ENCODE results near the gene TPX2. TPM values are rescaled to one million over a fixed set of nuclear protein-coding genes. Genes with fewer than 3 reads are reported as not detected.

The TPX2 gene
- total RNA-seq, 2 experiments from 2014 or later = 0.85 to 0.89 TPM

- H3K27me3 ChIP-seq (ENCODE audit: control insufficient read depth in 1 of 2, insufficient read depth in 2 of 2, low read length in 2 of 2) = peaks cover 0 to 2% of the 10 kb centered on the region in 2 experiments
- H3K4me1 Mint-ChIP-seq (ENCODE audit: low read depth) = no peaks in the 10 kb centered on the region
- intact Hi-C loops (cut with DNase I, micrococcal nuclease) = no loop called here
- CTCF ChIA-PET = no interaction called here
- H3K36me3 Mint-ChIP-seq (ENCODE audit: low read depth) = no peaks in the 10 kb centered on the region
- POLR2A ChIA-PET = no interaction called here
- DNase-seq (no peak), ATAC-seq (ENCODE audit: poor library complexity) (no peak)
- peaks cover 2% of the 10 kb centered on the region for H3K4me1 ChIP-seq (ENCODE audit: insufficient read depth, low read length)
- no peaks in the 10 kb centered on the region for H3K9me3 Mint-ChIP-seq
- H3K36me3 ChIP-seq (ENCODE audit: insufficient read depth, low read length) = no peaks in the 10 kb centered on the region
- H3K27me3 Mint-ChIP-seq = no peaks in the 10 kb centered on the region
- no peak overlapping the region for H3K27ac Mint-ChIP-seq
- no peak overlapping the region for H3K27ac ChIP-seq (ENCODE audit: low read depth in 1 of 2, low read length in 2 of 2)
- no peak overlapping the region for H3K4me3 ChIP-seq (ENCODE audit: low read length)
- no peak for TF ChIP-seq CTCF (IDR thresholded peaks at IDR 0.05)
- no peaks in the 10 kb centered on the region for H3K9me3 ChIP-seq (ENCODE audit: control insufficient read depth in 1 of 2, insufficient read depth in 1 of 2, low read length in 2 of 2)
- H3K4me3 Mint-ChIP-seq = no peak overlapping the region
Measured at GRCh38 chr20:31817461-31817860, 78.4 kb downstream of the TPX2 start.

- Mint-ChIP-seq H3K36me3 (ENCODE audit: low read depth) (no peaks in the 10 kb centered on the region), H3K27ac (no peak overlapping the region), H3K9me3 (no peaks in the 10 kb centered on the region), H3K4me1 (ENCODE audit: low read depth) (no peaks in the 10 kb centered on the region), H3K4me3 (no peak overlapping the region), H3K27me3 (no peaks in the 10 kb centered on the region)
- ChIA-PET POLR2A (no interaction called here), CTCF (no interaction called here)
- DNase-seq (no peak), ATAC-seq (ENCODE audit: poor library complexity) (no peak)
- Histone ChIP-seq H3K4me1 (ENCODE audit: insufficient read depth, low read length) (peaks cover 10% of the 10 kb centered on the region), H3K4me3 (ENCODE audit: low read length) (no peak overlapping the region), H3K27me3 (ENCODE audit: control insufficient read depth in 1 of 2, insufficient read depth in 2 of 2, low read length in 2 of 2) (peaks cover 0 to 3% of the 10 kb centered on the region in 2 experiments), H3K27ac (ENCODE audit: low read depth in 1 of 2, low read length in 2 of 2) (no peak overlapping the region), H3K36me3 (ENCODE audit: insufficient read depth, low read length) (no peaks in the 10 kb centered on the region), H3K9me3 (ENCODE audit: control insufficient read depth in 1 of 2, insufficient read depth in 1 of 2, low read length in 2 of 2) (no peaks in the 10 kb centered on the region)
- TF ChIP-seq CTCF (IDR thresholded peaks at IDR 0.05) = no peak
- intact Hi-C loops (cut with DNase I, micrococcal nuclease) = no loop called here
Measured at GRCh38 chr20:31818376-31818908, 79.4 kb downstream of the TPX2 start.

- DNase-seq = no peak
- H3K27me3 Mint-ChIP-seq = no peaks in the 10 kb centered on the region
- Histone ChIP-seq H3K4me3 (ENCODE audit: low read length) (no peak within 1 kb of the TSS), H3K27ac (ENCODE audit: low read depth in 1 of 2, low read length in 2 of 2) (no peak within 1 kb of the TSS), H3K9me3 (ENCODE audit: control insufficient read depth in 1 of 2, insufficient read depth in 1 of 2, low read length in 2 of 2) (no peaks in the 10 kb centered on the region), H3K36me3 (ENCODE audit: insufficient read depth, low read length) (no peaks in the 10 kb centered on the region), H3K27me3 (ENCODE audit: control insufficient read depth in 1 of 2, insufficient read depth in 2 of 2, low read length in 2 of 2) (peaks cover 0 to 3% of the 10 kb centered on the region in 2 experiments), H3K4me1 (ENCODE audit: insufficient read depth, low read length) (peaks cover 10% of the 10 kb centered on the region)
- H3K4me3 Mint-ChIP-seq = no peak within 1 kb of the TSS
- no peaks in the 10 kb centered on the region for H3K9me3 Mint-ChIP-seq
- TF ChIP-seq CTCF (IDR thresholded peaks at IDR 0.05) = no peak
- CTCF ChIA-PET = no interaction called here
- intact Hi-C loops (cut with DNase I, micrococcal nuclease) = no loop called here
- H3K27ac Mint-ChIP-seq = no peak within 1 kb of the TSS
- no peak for ATAC-seq (ENCODE audit: poor library complexity)
- no peaks in the 10 kb centered on the region for H3K36me3 Mint-ChIP-seq (ENCODE audit: low read depth)
- no peaks in the 10 kb centered on the region for H3K4me1 Mint-ChIP-seq (ENCODE audit: low read depth)
- POLR2A ChIA-PET = no interaction called here
Measured at GRCh38 chr20:31819083-31819784, 80.1 kb downstream of the TPX2 start, which contains the start of gene MYLK2. Gene MYLK2 (plus strand): TSS chr20:31819356. CDS start chr20:31819581, 225 bp downstream.

All from CD4-positive, alpha-beta T cell (primary cell).